Left ventricle myocardium inferior (tissue), 1 donor: ENCODE measurements around the gene BCAS3. TPM values are rescaled to one million over a fixed set of nuclear protein-coding genes. Genes with fewer than 3 reads are reported as not detected.
A peak's percentile ranks its signal among the peaks of the same experiment; 100 is the strongest.

Experiments used
- DNase-seq: peaks from one replicate; pipeline ENCODE4 v3.0.0-alpha.2; 2020
- H3K27ac ChIP-seq: fragments of 200-600 bp; replicated peaks from 2 replicates; pipeline ENCODE4 v1.8.0; 2021
- H3K27me3 ChIP-seq: fragments of 200-600 bp; 2 replicates; pipeline ENCODE4 v1.8.0; 2021; ENCODE audit warnings: low read depth
- H3K36me3 ChIP-seq: fragments of 200-600 bp; 2 replicates; pipeline ENCODE4 v1.8.0; 2021
- H3K4me1 ChIP-seq: fragments of 200-600 bp; 2 replicates; pipeline ENCODE4 v1.8.0; 2021
- H3K4me3 ChIP-seq: fragments of 200-600 bp; 2 replicates; pipeline ENCODE4 v1.8.0; 2021; ENCODE audit warnings: mild to moderate bottlenecking, moderate library complexity
- H3K9me3 ChIP-seq: fragments of 200-600 bp; replicated peaks from 2 replicates; pipeline ENCODE4 v1.8.0; 2021
- CTCF ChIP-seq: fragments of 200-600 bp; IDR thresholded peaks from 2 replicates; pipeline ENCODE4 v1.8.0; 2021; ENCODE audit warnings: antibody characterized with exemption, mild to moderate bottlenecking, borderline replicate concordance
- intact Hi-C: fragments of 100-400 bp; cut with micrococcal nuclease; formaldehyde crosslinking; loops from one replicate; pipeline ENCODE4 v1.11.0; 2022
- total RNA-seq: library from RNA; stranded (reverse); fragmentation: NEBNext Ultra II Directional; extraction: Animal tissue kit (Norgen Biotek cat#: 25700); gene quantifications from one replicate; pipeline ENCODE4 v1.2.1, GENCODE V29; 2021
- donor health status: DM: no; HTN: yes; CAD: no; lungs with severe emphysema.

BCAS3 gene
- total RNA-seq, 1 donor from 2014 or later = 16.5 TPM

DNA sequence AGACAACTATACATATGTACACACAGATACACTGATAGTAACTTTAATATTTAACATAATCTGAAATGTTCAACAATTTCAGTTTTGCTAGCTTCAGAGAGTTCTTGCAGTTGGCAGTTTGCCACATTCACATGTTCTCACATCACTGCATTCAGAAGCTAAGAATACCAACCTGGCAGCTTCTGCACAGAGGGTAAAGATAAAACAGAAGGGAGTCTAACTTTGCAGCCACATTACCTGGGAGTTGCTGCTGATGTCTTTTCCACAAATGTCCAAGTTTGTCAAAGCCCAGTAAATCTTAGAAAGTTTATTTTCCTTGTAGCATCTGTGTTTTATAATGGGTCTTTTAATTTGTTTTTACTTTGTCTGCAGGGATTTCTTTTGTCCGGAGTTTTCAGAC, 332.0 kb downstream of the BCAS3 start:
- Histone ChIP-seq H3K27ac (peak overlapping the region; percentile 66), H3K36me3 (no peaks in the 10 kb centered on the region), H3K4me3 (no peak overlapping the region), H3K27me3 (no peaks in the 10 kb centered on the region), H3K4me1 (peaks cover 45% of the 10 kb centered on the region), H3K9me3 (no peaks in the 10 kb centered on the region)
- TF ChIP-seq CTCF = no peak
- intact Hi-C loops = loop anchor here (10.0 kb wide), 1 partner anchor 395 kb away; no protein-coding TSS in a partner anchor
- no peak for DNase-seq

DNA sequence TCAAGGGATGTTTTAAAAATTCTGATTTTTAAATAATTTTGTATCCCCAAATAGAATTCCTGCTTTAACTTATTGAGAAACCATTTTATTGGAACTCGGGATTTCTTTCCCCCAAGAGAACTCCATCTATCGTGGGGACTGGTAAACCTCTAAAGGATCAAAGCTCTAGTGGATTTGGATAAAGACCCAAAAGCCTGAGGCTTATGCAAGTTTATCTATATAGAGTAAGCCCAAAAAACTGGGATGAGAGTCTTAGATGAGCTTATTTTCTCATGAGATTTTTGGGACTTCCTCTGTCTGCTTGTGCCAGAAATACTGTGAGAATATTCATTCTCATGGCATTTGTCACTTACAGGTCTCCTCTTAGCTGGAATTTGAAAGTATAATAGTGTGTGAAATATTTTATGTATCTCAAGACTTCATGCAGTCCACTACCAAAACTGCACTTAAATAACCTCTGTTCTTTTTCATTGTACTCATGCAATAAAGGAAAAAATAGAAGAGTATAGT, 333.1 kb downstream of the BCAS3 start:
- Histone ChIP-seq H3K27ac (peak overlapping the region; percentile 52), H3K4me1 (peaks cover 45% of the 10 kb centered on the region), H3K4me3 (no peak overlapping the region), H3K9me3 (no peaks in the 10 kb centered on the region), H3K27me3 (no peaks in the 10 kb centered on the region), H3K36me3 (no peaks in the 10 kb centered on the region)
- no peak for TF ChIP-seq CTCF
- no peak for DNase-seq
- intact Hi-C loops = no loop called here

GRCh38 chr17:61011251-61011650, 333.6 kb downstream of the BCAS3 start:
- Histone ChIP-seq H3K27me3 (no peaks in the 10 kb centered on the region), H3K4me3 (no peak overlapping the region), H3K9me3 (no peaks in the 10 kb centered on the region), H3K36me3 (peaks cover 4% of the 10 kb centered on the region), H3K27ac (peak overlapping the region; percentile 52), H3K4me1 (peaks cover 45% of the 10 kb centered on the region)
- intact Hi-C loops = no loop called here
- no peak for DNase-seq
- TF ChIP-seq CTCF = no peak

- Histone ChIP-seq H3K36me3 (peaks cover 6% of the 10 kb centered on the region), H3K9me3 (no peaks in the 10 kb centered on the region), H3K4me3 (no peak overlapping the region), H3K27ac (peak overlapping the region; percentile 45), H3K4me1 (peaks cover 7% of the 10 kb centered on the region), H3K27me3 (no peaks in the 10 kb centered on the region)
- DNase-seq = no peak
- intact Hi-C loops = no loop called here
- TF ChIP-seq CTCF = no peak
Measured at GRCh38 chr17:61015966-61016365, 338.3 kb downstream of the BCAS3 start.

DNA sequence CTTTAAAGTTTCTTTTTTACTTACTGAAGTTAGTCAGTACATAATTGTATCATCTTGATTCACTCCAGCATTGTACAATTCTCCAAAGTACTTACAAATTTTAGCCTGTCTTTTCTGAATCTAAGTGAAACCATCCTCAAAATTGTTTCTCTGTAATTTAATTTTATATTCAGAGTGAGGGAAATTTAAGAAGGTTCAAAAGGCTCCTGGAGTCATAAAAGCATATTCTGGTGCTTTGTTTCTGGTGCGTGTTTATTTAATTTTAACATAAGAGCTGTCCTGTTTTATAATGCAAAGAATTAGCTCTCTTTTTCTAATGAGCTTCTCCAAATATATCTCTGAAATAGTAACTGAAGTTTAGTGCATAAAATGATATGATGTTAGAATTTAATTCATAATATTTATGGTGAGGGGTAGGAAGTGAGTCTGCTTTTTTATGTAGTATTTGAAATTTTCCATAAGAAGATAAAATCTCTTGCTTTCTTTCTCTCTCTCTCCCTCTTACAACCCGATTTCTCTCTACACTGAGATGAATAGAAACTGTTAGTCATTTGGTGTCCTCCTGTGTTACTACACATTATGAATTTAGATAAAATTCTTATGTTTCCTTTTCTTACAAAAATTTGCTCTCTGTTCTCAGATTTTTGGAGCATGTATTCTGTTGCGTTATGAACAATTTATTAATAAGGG, 339.8 kb downstream of the BCAS3 start:
- intact Hi-C loops = no loop called here
- no peak for TF ChIP-seq CTCF
- no peak for DNase-seq
- H3K27me3 ChIP-seq = no peaks in the 10 kb centered on the region
- no peaks in the 10 kb centered on the region for H3K9me3 ChIP-seq
- peaks cover 6% of the 10 kb centered on the region for H3K36me3 ChIP-seq
- no peaks in the 10 kb centered on the region for H3K4me1 ChIP-seq
- H3K4me3 ChIP-seq = no peak overlapping the region
- peak overlapping the region; percentile 13 for H3K27ac ChIP-seq
